Small intestine (tissue), 7 donors: ENCODE data around the gene LBH. TPM values are rescaled to one million over a fixed set of nuclear protein-coding genes. Genes with fewer than 3 reads are reported as not detected.

ENCODE experiments used
- DNase-seq, 2 donors: peaks; one replicate each; pipeline versions ENCODE4 v3.0.0 to v3.0.0-alpha.2; 2013
- FAIRE-seq: peaks from 2 replicates; lab custom pipeline; 2012; peaks lifted over from hg19 to GRCh38; lab: Jason Lieb, UNC
- H3K27ac ChIP-seq, 3 donors: one replicate each; pipeline ENCODE4 v1.5.1; 2013; ENCODE audit warnings: low read length in 2 of 3, mild to moderate bottlenecking in 2 of 3, control low read depth in 1 of 3, inconsistent platforms in 1 of 3, low read depth in 1 of 3, moderate library complexity in 1 of 3
- H3K27me3 ChIP-seq, 3 donors: one replicate each; pipeline ENCODE4 v1.6.1; 2013; ENCODE audit warnings: low read length in 3 of 3, inconsistent platforms in 1 of 3; ENCODE audit not compliant: control insufficient read depth in 3 of 3, insufficient read depth in 3 of 3
- H3K36me3 ChIP-seq, 3 donors: one replicate each; pipeline ENCODE4 v1.6.1; 2013; ENCODE audit warnings: low read length in 3 of 3, inconsistent platforms in 1 of 3, low read depth in 1 of 3, mild to moderate bottlenecking in 1 of 3, moderate library complexity in 1 of 3; ENCODE audit not compliant: control insufficient read depth in 3 of 3, insufficient read depth in 2 of 3
- H3K4me1 ChIP-seq, 3 donors: one replicate each; pipeline ENCODE4 v1.6.1; 2013; ENCODE audit warnings: low read length in 2 of 3, inconsistent platforms in 1 of 3, low read depth in 1 of 3, mild to moderate bottlenecking in 1 of 3, moderate library complexity in 1 of 3; ENCODE audit not compliant: control insufficient read depth in 3 of 3, insufficient read depth in 2 of 3
- H3K4me3 ChIP-seq, 3 donors: one replicate each; pipeline ENCODE4 v1.5.1; 2013; ENCODE audit warnings: low read length in 3 of 3, control low read depth in 1 of 3, inconsistent platforms in 1 of 3, low read depth in 1 of 3, mild to moderate bottlenecking in 1 of 3, moderate library complexity in 1 of 3
- H3K9me3 ChIP-seq, 2 donors: one replicate each; pipeline ENCODE4 v1.6.1; 2013; ENCODE audit warnings: low read depth in 1 of 2, low read length in 1 of 2; ENCODE audit not compliant: control insufficient read depth in 2 of 2, insufficient read depth in 1 of 2
- WGBS, 3 donors: extraction: QIAGEN DNeasy Blood & Tissue Kit; methylation state at CpG; one replicate each; pipeline ENCODE4 v1.1.7; 2013; 5-methylcytosine and 5-hydroxymethylcytosine counted together
- polyA plus RNA-seq, 4 donors: library from polyadenylated mRNA; stranded (reverse) in 3 of 4; unstranded in 1 of 4; fragments of 200-250 nt in 3 of 4; fragments of 120-200 nt in 1 of 4; gene quantifications; one replicate each; pipeline versions ENCODE4 v1.2.1 to v1.2.3, GENCODE V29; 2013
- donor health status: healthy with polysubstance abuse.
- donor health status: control.
- donor health status: control.
- donor health status: Bipolar disorder and iron deficiency.
- donor health status: healthy.

The LBH gene
- polyA plus RNA-seq, 4 donors: 3.8 to 17.6 (median 12.0) TPM

GRCh38 chr2:30193104-30193681 lies 38.1 kb upstream of the LBH start:
- 85 to 88% (median 87%) methylated on average over 13 of the region's 13 CpGs for WGBS, 3 donors
- H3K27ac ChIP-seq: no peak overlapping the region
- H3K27me3 ChIP-seq: no peaks in the 10 kb centered on the region
- DNase-seq (no peak), FAIRE-seq (no peak)
- H3K4me1 ChIP-seq: no peaks in the 10 kb centered on the region
- no peak overlapping the region for H3K4me3 ChIP-seq
- H3K36me3 ChIP-seq: no peaks in the 10 kb centered on the region
- H3K9me3 ChIP-seq: peaks cover 0 to 5% of the 10 kb centered on the region in 2 donors

GRCh38 chr2:30194421-30194820 lies 36.9 kb upstream of the LBH start:
- DNase-seq (no peak), FAIRE-seq (no peak)
- Histone ChIP-seq H3K4me1 (no peaks in the 10 kb centered on the region), H3K9me3 (peaks cover 0 to 5% of the 10 kb centered on the region in 2 donors), H3K4me3 (no peak overlapping the region), H3K36me3 (no peaks in the 10 kb centered on the region), H3K27ac (no peak overlapping the region), H3K27me3 (no peaks in the 10 kb centered on the region)
- WGBS, 3 donors: 75 to 86% (median 75%) methylated on average over 7 of the region's 7 CpGs

GRCh38 chr2:30195016-30195415 lies 36.3 kb upstream of the LBH start:
- WGBS, 3 donors: 66 to 87% (median 70%) methylated on average over 4 of the region's 4 CpGs
- no peak for FAIRE-seq
- no peak overlapping the region for H3K27ac ChIP-seq
- no peaks in the 10 kb centered on the region for H3K4me1 ChIP-seq
- H3K4me3 ChIP-seq: no peak overlapping the region
- DNase-seq: no peak
- no peaks in the 10 kb centered on the region for H3K27me3 ChIP-seq
- no peaks in the 10 kb centered on the region for H3K9me3 ChIP-seq
- H3K36me3 ChIP-seq: no peaks in the 10 kb centered on the region

DNA sequence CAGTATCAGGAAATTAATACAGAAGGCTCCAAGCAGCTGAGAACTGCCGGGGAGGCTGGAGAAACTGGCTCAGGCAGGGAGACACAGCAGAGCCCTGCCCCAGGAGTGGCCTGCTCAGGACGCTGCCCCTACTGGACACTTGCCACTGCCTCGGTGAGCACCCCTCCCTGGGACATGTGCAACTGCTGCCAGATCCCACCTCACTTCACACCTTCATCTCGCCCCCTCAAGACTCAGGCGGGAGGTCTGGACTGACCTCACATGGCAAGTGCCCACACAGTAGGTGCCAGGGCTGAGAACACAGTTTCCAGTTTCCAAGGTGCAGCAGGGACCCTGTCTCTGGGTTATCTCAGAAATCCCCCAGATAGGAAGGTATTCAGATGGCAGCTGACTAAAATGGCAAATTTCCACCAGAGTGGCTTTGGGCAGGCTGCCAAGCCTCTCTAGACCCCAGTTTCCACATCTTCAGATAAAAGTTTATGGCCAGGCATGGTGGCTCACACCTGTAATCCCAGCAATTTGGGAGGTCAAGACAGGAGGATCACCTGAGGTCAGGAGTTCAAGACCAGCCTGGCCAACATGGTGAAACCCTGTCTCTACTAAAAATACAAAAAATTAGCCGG lies 33.7 kb upstream of the LBH start:
- Histone ChIP-seq H3K9me3 (no peaks in the 10 kb centered on the region), H3K36me3 (no peaks in the 10 kb centered on the region), H3K4me1 (no peaks in the 10 kb centered on the region), H3K27ac (no peak overlapping the region), H3K27me3 (no peaks in the 10 kb centered on the region), H3K4me3 (no peak overlapping the region)
- no peak for DNase-seq
- 74 to 80% (median 78%) methylated on average over 6 of the region's 6 CpGs for WGBS, 3 donors
- FAIRE-seq: no peak

DNA sequence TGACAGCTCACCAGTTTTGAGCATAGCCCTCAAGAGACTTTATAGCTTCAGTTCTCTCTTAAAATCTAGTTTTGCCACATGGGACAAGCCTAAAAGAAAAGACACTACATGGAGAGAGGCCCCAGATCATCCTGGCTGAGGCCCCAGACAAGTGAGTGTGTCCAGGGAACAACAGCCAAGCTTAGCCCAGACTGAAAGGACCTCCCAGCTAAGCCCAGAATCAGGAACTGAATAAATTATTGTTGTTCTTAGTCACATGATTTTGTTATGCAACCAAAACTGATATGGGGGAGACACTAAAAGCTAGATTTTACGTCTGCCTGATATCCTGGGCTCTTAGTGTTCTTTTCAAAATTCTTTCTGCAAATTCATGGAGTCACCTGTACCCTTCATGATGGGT lies 29.3 kb upstream of the LBH start:
- Histone ChIP-seq H3K27me3 (peaks cover 0 to 2% (median 0%) of the 10 kb centered on the region in 3 donors), H3K9me3 (no peaks in the 10 kb centered on the region), H3K4me3 (no peak overlapping the region), H3K36me3 (no peaks in the 10 kb centered on the region), H3K27ac (no peak overlapping the region), H3K4me1 (no peaks in the 10 kb centered on the region)
- DNase-seq: no peak
- FAIRE-seq: no peak
- 13 to 33% (median 23%) methylated on average over 1 of the region's 1 CpG for WGBS, 3 donors

DNA sequence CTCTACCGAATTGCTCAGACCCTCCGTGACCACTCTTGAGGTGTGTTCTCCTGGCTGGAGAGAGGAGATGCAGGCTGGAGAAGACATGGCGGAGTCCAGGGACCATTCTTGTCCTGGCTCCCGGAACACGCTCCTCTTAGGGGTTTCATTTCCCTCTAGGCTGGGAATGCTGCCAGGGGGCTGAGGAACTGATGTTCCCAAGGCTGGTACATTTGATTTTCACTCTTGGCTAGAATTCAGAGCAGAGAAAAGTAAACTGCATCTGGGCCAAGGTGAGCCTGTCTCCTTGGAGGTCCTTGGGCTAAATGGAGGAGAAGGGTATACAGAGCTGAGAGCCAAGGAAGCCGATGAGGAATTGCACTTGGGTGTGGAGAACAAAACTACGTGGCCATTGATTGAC lies 28.2 kb upstream of the LBH start:
- WGBS, 3 donors: 91 to 92% (median 92%) methylated on average over 7 of the region's 7 CpGs
- peaks cover 0 to 2% (median 0%) of the 10 kb centered on the region in 3 donors for H3K27me3 ChIP-seq
- H3K27ac ChIP-seq: no peak overlapping the region
- DNase-seq (no peak), FAIRE-seq (no peak)
- no peaks in the 10 kb centered on the region for H3K36me3 ChIP-seq
- no peaks in the 10 kb centered on the region for H3K4me1 ChIP-seq
- no peak overlapping the region for H3K4me3 ChIP-seq
- no peaks in the 10 kb centered on the region for H3K9me3 ChIP-seq

DNA sequence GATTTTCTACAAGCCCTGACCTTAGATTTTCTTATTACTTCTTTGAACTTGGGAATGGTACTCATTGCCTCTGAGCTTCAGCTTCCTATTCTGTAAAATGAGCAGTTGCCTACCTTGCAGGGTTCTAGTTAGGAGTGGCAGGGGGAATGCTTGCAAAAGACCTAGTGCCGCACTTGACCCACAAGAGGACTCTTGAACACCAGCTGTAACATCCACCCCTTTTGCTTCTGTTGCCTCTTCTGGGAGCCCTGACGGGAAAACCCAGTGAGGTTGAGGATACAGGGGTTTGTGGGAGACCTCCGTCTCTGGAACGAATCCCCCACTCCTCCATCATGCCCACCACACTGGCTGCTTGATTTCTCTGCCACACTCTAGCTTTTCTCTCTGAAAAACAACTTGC lies 27.1 kb upstream of the LBH start:
- no peaks in the 10 kb centered on the region for H3K9me3 ChIP-seq
- peaks cover 0 to 2% (median 0%) of the 10 kb centered on the region in 3 donors for H3K27me3 ChIP-seq
- FAIRE-seq (no peak), DNase-seq (no peak)
- H3K4me3 ChIP-seq: no peak overlapping the region
- no peaks in the 10 kb centered on the region for H3K36me3 ChIP-seq
- WGBS, 3 donors: 90 to 95% (median 91%) methylated on average over 4 of the region's 4 CpGs
- H3K4me1 ChIP-seq: no peaks in the 10 kb centered on the region
- H3K27ac ChIP-seq: no peak overlapping the region

DNA sequence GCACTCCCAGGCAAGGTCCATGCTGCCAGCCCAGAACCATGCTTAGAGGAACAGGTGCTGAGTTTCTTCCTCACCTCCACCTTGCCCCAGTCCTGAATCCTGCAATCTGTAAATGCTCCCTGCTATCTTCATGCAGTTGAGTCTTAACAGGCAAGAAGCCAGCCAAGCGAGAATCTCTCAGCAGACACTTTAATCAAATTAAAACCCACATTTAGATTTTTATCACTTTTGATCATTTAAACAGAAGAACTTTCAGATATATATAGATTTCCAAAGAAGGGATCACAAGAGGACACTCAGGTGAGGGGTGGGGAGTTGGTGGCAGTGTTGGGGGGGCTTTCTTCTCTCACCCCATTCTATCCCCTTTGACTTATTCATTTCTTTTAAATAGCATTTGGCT lies 25.9 kb upstream of the LBH start:
- Histone ChIP-seq H3K4me1 (no peaks in the 10 kb centered on the region), H3K27me3 (peaks cover 0 to 2% (median 0%) of the 10 kb centered on the region in 3 donors), H3K27ac (no peak overlapping the region), H3K36me3 (no peaks in the 10 kb centered on the region), H3K4me3 (no peak overlapping the region), H3K9me3 (no peaks in the 10 kb centered on the region)
- WGBS, 3 donors: 77 to 91% (median 85%) methylated on average over 1 of the region's 1 CpG
- FAIRE-seq: no peak
- DNase-seq: no peak
